Lung (tissue), 12 donors: ENCODE measurements around the gene ZBTB38. TPM values are rescaled to one million over a fixed set of nuclear protein-coding genes. Genes with fewer than 3 reads are reported as not detected.

ENCODE experiments used
- ATAC-seq: fragments of 200-7000 bp; cut with Tn5 transposase; one replicate; pipeline ENCODE4 v1.9.1; 2020; ENCODE audit warnings: moderate number of reproducible peaks; ENCODE audit not compliant: insufficient read depth, low FRiP score
- DNase-seq, 3 donors: peaks; one replicate each; pipeline ENCODE4 v3.0.0-alpha.2; 2013 to 2017
- H3K27ac ChIP-seq, 2 donors: one replicate each; pipeline ENCODE4 v1.5.1; 2013; ENCODE audit warnings: mild to moderate bottlenecking in 2 of 2, moderate library complexity in 2 of 2, control low read depth in 1 of 2, inconsistent platforms in 1 of 2, low read depth in 1 of 2, low read length in 1 of 2
- H3K27me3 ChIP-seq, 3 donors: one replicate each; pipeline ENCODE4 v1.5.1; 2013; ENCODE audit warnings: low read length in 2 of 3; ENCODE audit not compliant: control insufficient read depth in 3 of 3, insufficient read depth in 3 of 3
- H3K36me3 ChIP-seq, 4 donors: one replicate each; pipeline ENCODE4 v1.5.1; 2013; ENCODE audit warnings: low read length in 4 of 4, mild to moderate bottlenecking in 1 of 4, moderate library complexity in 1 of 4; ENCODE audit not compliant: control insufficient read depth in 4 of 4, insufficient read depth in 4 of 4
- H3K4me1 ChIP-seq, 5 donors: one replicate each; pipeline ENCODE4 v1.5.1; 2013; ENCODE audit warnings: low read length in 5 of 5, mild to moderate bottlenecking in 2 of 5, moderate library complexity in 1 of 5; ENCODE audit not compliant: control insufficient read depth in 5 of 5, insufficient read depth in 5 of 5
- H3K4me3 ChIP-seq: one replicate; pipeline ENCODE4 v1.5.1; 2013; ENCODE audit warnings: mild to moderate bottlenecking, control low read depth, moderate library complexity
- H3K9ac ChIP-seq, 2 donors: one replicate each; pipeline ENCODE4 v1.5.1; 2013; ENCODE audit warnings: low read length in 2 of 2, control low read depth in 1 of 2; ENCODE audit not compliant: insufficient read depth in 1 of 2
- H3K9me3 ChIP-seq, 4 donors: one replicate each; pipeline ENCODE4 v1.5.1; 2013; ENCODE audit warnings: low read length in 3 of 4, mild to moderate bottlenecking in 1 of 4, moderate library complexity in 1 of 4; ENCODE audit not compliant: control insufficient read depth in 4 of 4, insufficient read depth in 3 of 4
- WGBS, 2 donors: extraction: QIAGEN DNeasy Blood & Tissue Kit; methylation state at CpG; one replicate each; pipeline ENCODE4 v1.1.7; 2013; 5-methylcytosine and 5-hydroxymethylcytosine counted together
- polyA plus RNA-seq, 2 donors: library from polyadenylated mRNA; stranded (reverse); fragments of 200-250 nt; gene quantifications; one replicate each; pipeline ENCODE4 v1.2.1, GENCODE V29; 2013
- total RNA-seq, 2 donors: library from RNA; depleted of rRNA in 1 of 2; stranded (reverse); fragments of >200 nt in 1 of 2; gene quantifications; one replicate each; pipeline ENCODE4 v1.2.1, GENCODE V29; 2014 to 2021
- TF ChIP-seq, protein P1 (sequence below): IDR thresholded peaks from 2 replicates; pipeline ENCODE4 v1.5.1; 2012; ENCODE audit warnings: mild to moderate bottlenecking; ENCODE audit errors: control extremely low read depth, extremely low read depth
- donor health status: control.
- donor health status: control.
- donor health status: Bipolar disorder and iron deficiency.
- donor health status: healthy.
- donor health status: DM: yes; HTN: yes; CAD: no.

ZBTB38 gene
- total and polyA plus RNA-seq, 4 donors, result 9.3 to 111 (median 53.5) TPM

GRCh38 chr3:141331377-141332318 is 36.7 kb upstream of the ZBTB38 start:
- Histone ChIP-seq H3K36me3 (no peaks in the 10 kb centered on the region), H3K27me3 (no peaks in the 10 kb centered on the region), H3K27ac (peak overlapping the region in 1 of 2 donors; percentile 77), H3K9me3 (no peaks in the 10 kb centered on the region), H3K4me1 (peaks cover 0 to 17% (median 0%) of the 10 kb centered on the region in 5 donors), H3K9ac (no peak overlapping the region), H3K4me3 (no peak overlapping the region)
- DNase-seq (no peak), ATAC-seq (peak; percentile 91)
- TF ChIP-seq, protein P1, sequence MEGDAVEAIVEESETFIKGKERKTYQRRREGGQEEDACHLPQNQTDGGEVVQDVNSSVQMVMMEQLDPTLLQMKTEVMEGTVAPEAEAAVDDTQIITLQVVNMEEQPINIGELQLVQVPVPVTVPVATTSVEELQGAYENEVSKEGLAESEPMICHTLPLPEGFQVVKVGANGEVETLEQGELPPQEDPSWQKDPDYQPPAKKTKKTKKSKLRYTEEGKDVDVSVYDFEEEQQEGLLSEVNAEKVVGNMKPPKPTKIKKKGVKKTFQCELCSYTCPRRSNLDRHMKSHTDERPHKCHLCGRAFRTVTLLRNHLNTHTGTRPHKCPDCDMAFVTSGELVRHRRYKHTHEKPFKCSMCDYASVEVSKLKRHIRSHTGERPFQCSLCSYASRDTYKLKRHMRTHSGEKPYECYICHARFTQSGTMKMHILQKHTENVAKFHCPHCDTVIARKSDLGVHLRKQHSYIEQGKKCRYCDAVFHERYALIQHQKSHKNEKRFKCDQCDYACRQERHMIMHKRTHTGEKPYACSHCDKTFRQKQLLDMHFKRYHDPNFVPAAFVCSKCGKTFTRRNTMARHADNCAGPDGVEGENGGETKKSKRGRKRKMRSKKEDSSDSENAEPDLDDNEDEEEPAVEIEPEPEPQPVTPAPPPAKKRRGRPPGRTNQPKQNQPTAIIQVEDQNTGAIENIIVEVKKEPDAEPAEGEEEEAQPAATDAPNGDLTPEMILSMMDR, result no peak
- 70 to 80% methylated on average over 9 of the region's 9 CpGs for WGBS, 2 donors

DNA sequence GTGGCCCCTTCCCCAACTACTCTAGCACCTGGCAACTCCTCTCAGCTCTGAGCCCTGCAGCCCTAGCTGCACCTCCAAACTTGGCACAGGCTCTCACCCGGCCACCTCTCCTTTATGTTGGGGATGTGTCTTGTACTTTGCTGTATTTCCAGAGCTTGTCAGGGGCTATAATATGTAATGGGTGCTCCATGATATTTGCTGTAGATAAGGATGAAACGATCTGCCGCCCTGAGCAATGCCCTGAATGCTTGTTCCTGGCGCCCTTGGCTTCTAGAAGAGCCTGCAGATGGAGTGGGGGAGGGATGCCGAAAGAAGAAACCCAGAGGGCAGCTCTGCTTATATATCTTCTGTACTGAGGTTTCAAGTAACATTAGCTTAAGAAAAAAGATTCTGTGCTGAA is 35.9 kb upstream of the ZBTB38 start:
- Histone ChIP-seq H3K27ac (peak overlapping the region; percentile 20 to 77), H3K4me3 (no peak overlapping the region), H3K9me3 (no peaks in the 10 kb centered on the region), H3K27me3 (no peaks in the 10 kb centered on the region), H3K9ac (no peak overlapping the region), H3K36me3 (no peaks in the 10 kb centered on the region), H3K4me1 (peaks cover 0 to 15% (median 0%) of the 10 kb centered on the region in 5 donors)
- ATAC-seq, result peak; percentile 1
- TF ChIP-seq, protein P1, result no peak
- DNase-seq, result peak; percentile 59 to 83 (median 65)
- WGBS, 2 donors, result 69 to 84% methylated on average over 5 of the region's 5 CpGs

DNA sequence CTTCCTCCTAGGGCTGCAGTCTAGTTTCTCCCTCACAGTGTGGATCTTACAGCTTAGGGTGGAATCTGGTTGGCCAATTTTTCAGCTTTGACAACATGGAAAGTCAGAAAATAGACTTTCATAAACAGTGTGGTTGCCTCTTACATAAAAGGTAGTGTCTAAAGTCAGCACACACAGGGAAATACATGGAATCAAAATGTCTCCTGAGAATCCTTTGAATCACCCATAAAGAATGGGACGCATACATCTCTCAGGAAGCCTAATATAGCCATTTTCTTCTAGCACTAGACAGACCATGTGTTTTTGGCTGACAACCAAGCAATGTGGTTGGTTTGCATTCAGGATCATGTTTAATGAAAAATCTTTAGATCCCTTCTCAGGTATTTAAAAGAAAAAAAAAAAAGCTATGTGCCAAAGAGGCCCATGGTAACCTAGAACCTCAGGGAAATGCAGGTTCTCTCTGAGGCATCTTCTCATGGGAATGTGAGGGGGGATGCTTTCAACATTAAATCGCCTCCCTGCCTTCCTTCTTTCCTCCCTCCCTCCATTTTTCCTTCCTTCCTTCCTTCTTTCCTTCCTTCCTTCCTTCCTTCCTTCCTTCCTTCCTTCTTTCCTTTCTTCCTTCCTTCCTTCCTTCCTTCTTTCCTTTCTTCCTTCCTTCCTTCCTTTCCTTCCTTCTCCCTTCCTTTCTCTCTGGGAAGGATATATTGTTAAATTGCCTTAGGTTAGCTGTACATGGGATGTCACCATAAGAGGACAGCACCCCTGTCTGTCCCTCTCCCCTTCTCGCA is 34.3 kb upstream of the ZBTB38 start:
- TF ChIP-seq, protein P1, result no peak
- no peak for ATAC-seq
- WGBS, 2 donors, result 90 to 97% methylated on average over 3 of the region's 3 CpGs

More for the DNA sequence above, 34.3 kb upstream of the ZBTB38 start:
- Histone ChIP-seq H3K4me3 (no peak overlapping the region), H3K9me3 (no peaks in the 10 kb centered on the region), H3K36me3 (no peaks in the 10 kb centered on the region), H3K27me3 (no peaks in the 10 kb centered on the region), H3K27ac (no peak overlapping the region), H3K4me1 (peaks cover 0 to 15% (median 0%) of the 10 kb centered on the region in 5 donors), H3K9ac (no peak overlapping the region)
- DNase-seq, result no peak
